GM12874 (cell line): ENCODE measurements around the gene TOX3.

Experiments
- CTCF ChIP-seq: IDR thresholded peaks from 2 replicates; pipeline ENCODE4 v1.5.1; 2011; ENCODE audit warnings: low read depth, mild to moderate bottlenecking, control low read depth, low read length, moderate library complexity; ENCODE audit not compliant: insufficient read depth

The TOX3 gene

DNA sequence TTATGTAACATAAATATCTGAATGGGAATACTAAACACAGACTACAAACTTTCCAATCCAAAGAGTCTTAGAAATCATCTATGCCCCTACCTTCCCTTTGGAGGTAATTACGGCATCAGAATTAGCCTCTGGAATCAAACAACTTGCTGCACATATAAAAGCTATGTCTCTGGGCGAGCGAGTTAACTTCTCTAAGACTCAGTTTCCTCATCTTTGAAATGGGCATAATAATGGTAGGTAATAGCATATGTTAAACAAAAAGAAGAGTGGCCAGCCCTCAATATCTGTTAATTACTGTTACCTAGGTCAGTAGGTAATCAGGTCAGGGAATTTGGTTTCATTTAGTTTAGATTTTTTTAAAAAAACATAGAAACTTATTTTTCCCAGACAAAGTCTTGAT lies 153.5 kb downstream of the TOX3 start:
- no peak for TF ChIP-seq CTCF

DNA sequence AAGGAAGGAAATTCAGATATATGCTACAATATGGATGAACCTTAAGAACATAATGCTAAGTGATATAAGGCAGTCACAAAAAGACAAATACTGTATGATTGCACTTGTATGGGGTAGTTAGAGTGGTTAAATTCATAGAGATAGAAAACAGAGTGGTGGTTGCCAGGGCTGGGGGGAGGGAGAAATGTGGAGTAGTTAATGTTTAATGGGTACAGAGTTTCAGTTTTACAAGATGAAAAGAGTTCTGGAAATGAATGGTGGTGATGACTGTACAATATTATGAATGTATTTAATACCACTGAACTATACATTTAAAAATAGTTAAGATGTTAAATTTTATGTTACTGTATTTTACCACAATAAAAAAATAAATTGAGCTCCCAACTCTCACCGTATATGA lies 157.9 kb downstream of the TOX3 start:
- no peak for TF ChIP-seq CTCF
